Body of pancreas (tissue), 4 donors: ENCODE data around the gene MFGE8.

Experiments used
- POLR2A ChIP-seq, 3 donors: fragments of 450-650 bp; IDR thresholded peaks; one replicate each; pipeline ENCODE4 v1.6.1; 2016; ENCODE audit warnings: antibody characterized with exemption in 3 of 3, mild to moderate bottlenecking in 2 of 3
- TF ChIP-seq, protein P1 (sequence below), 7 experiments: fragments of 450-650 bp in 4 of 7; fragments of 200-600 bp in 3 of 7; sonication (generic) in 3 of 7; IDR thresholded peaks; one replicate each; pipeline ENCODE4 v1.5.1; 2016 to 2019; ENCODE audit warnings: antibody characterized with exemption in 7 of 7

DNA sequence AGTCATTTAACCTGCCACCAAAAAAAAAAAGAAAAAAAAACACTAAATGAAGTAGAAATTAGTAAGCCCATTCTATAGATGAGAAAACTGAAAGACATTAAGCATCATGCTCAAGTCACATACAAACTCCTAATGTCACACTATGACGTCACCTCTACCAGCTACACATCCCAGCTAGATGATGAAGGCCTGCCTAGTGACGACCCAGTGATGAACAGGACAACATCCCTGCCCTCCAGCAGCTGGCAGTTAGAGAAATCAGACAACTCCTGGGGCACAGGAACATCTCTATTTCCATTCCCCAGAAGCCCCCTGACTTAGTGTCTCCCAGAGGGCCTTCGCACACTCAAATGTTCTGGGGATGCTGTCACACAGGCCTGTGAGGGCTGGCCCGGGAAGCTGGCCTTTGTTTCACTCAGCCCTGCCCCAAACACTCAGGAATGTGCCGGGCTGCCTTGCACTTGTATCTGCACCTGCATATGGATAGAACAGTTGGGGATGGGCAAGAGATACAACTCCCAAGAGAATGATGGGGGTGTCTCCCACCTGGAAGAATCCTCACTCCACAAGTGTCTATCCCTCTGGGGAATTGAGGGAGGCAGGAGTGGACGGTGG, 10.9 kb downstream of the MFGE8 start:
- TF ChIP-seq, protein P1, sequence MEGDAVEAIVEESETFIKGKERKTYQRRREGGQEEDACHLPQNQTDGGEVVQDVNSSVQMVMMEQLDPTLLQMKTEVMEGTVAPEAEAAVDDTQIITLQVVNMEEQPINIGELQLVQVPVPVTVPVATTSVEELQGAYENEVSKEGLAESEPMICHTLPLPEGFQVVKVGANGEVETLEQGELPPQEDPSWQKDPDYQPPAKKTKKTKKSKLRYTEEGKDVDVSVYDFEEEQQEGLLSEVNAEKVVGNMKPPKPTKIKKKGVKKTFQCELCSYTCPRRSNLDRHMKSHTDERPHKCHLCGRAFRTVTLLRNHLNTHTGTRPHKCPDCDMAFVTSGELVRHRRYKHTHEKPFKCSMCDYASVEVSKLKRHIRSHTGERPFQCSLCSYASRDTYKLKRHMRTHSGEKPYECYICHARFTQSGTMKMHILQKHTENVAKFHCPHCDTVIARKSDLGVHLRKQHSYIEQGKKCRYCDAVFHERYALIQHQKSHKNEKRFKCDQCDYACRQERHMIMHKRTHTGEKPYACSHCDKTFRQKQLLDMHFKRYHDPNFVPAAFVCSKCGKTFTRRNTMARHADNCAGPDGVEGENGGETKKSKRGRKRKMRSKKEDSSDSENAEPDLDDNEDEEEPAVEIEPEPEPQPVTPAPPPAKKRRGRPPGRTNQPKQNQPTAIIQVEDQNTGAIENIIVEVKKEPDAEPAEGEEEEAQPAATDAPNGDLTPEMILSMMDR (IDR thresholded peaks at IDR 0.05), result no peak
- TF ChIP-seq POLR2A (IDR thresholded peaks at IDR 0.05), result no peak
